NCI-H2227 treated with DMSO at 0.1 percent for 48 hours (cell line): Measurements from ENCODE around the gene METTL23.
A peak's percentile ranks its signal among the peaks of the same experiment; 100 is the strongest.

Experiments
- DNase-seq: peaks from one replicate; lab custom pipeline; 2025; lab: John Stamatoyannopoulos, UW

Gene METTL23

GRCh38 chr17:76772842-76773525 is 46.3 kb downstream of the METTL23 start:
- DNase-seq, result peak; percentile 19

GRCh38 chr17:76775021-76775600 is 48.5 kb downstream of the METTL23 start:
- peak; percentile 69 for DNase-seq

GRCh38 chr17:76781056-76781982 is 54.7 kb downstream of the METTL23 start:
- DNase-seq, result no peak

- DNase-seq, result no peak
Measured at GRCh38 chr17:76783146-76783545, 56.5 kb downstream of the METTL23 start.
